AG20443 (cell line): ENCODE measurements around the gene HEG1.
"Not testable (repeated sequence)": the region's sequence is repeated elsewhere in the genome, so short reads cannot be mapped to it uniquely, and the experiment has no call there.

Experiments
- DNase-seq: peaks from one replicate; pipeline ENCODE4 v3.0.0; 2012; ENCODE audit warnings: low spot score, mixed read lengths

The HEG1 gene

DNA sequence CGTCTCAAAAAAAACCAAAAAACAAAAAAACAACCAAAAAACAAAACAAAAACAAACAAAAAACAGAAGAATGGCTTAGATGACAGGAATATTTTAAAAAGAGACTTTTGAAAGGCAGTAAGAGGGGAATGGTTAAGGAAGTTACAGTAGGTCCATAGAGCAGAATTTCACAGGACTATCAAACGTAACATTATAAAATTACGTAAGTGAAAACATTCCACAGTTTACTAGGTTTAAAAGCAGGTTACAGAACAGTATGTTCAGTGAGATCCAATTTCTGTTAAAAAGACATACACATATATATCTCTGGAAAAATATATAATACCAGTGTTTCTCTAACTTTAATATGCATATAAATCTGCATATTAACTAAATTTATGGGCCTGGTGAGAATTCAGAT, 71.0 kb downstream of the HEG1 start:
- no peak for DNase-seq

DNA sequence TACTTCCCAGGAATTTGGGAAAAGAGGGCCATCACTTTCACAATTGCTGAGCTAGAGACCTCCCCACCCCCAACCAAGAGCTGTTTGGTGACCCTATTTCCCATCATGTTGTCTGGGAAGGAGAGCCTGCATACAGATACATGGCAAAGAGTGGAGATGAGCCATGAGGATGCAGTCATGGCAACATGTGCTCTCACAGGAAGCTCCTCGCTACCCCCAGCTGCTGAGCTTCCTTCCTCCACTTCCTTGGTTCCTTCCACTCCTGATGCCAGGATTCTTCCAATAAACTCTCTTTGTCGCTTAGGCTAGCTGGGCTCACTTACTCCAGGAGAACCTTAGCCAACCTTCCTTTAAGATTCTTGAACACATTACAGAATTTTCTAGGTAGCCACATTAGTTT, 72.9 kb downstream of the HEG1 start:
- DNase-seq, result no peak

GRCh38 chr3:124981472-124981871, 74.3 kb downstream of the HEG1 start:
- no peak for DNase-seq

GRCh38 chr3:124978627-124979026, 77.2 kb downstream of the HEG1 start:
- no peak for DNase-seq

DNA sequence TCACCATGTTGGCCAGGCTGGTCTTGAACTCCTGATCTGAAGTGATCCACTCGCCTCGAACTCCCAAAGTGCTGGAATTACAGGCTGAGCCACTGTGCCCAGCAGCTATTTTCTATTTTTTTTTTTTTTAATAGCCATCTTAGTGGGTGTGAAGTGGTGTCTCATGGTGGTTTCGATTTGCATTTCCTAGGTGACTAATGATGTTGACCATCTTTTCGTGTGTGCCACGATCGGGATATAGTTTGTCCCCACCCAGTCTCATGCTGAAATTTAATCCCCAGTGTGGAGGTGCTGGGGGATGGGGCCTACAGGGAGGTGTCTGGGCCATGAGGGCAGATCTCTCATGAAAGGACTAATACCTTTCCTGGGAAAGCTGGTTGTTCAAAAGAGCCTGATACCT, 79.4 kb downstream of the HEG1 start:
- no peak for DNase-seq

DNA sequence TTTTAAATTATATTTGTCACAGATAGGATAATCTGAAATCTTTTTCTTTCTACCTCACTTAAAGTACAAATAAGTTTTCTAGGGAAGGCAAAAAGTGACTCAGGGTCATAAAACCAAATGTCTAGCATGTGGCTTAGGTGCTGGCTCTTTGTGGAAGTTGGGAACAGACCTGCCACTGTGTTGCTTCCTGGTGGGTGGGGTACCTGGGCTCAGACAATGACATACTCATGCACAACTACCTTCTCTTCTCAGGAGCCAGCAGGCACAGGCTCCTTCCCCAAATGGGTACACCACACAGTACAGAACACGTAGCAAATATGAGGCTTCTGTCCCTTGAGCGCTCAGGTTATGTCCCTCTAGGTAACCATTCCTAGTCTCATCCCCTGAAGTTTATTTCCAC, 81.1 kb downstream of the HEG1 start:
- DNase-seq, result no peak

- no peak for DNase-seq
Measured at GRCh38 chr3:124973290-124973689, 82.5 kb downstream of the HEG1 start.

DNA sequence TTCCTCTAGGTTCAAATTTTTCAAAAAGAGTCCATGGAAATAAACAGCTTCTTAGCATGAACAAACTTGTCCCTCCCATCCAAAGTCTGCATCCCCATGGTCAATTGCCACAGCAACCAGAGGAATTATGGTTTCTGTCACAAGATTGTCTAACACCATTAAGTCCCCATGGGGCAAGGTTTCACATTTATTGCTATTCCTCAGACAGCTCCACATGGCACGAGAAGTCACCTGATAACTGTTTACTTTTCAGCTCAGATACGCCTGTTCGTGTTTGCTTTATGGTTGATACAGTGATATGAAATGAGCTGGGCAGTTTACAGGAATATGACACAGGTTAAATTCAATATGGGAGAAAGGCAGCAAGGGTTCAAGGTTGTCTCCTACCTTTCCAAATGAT, 83.3 kb downstream of the HEG1 start:
- DNase-seq, result no peak

GRCh38 chr3:124969963-124970722, 85.7 kb downstream of the HEG1 start:
- no peak for DNase-seq

GRCh38 chr3:124969190-124969589, 86.6 kb downstream of the HEG1 start:
- DNase-seq, result no peak

- DNase-seq, result no peak
Measured at GRCh38 chr3:124967964-124968363, 87.8 kb downstream of the HEG1 start.

- DNase-seq, result no peak
Measured at GRCh38 chr3:124966521-124967445, 89.0 kb downstream of the HEG1 start.

GRCh38 chr3:124965413-124965812, 90.4 kb downstream of the HEG1 start:
- DNase-seq, result no peak

DNA sequence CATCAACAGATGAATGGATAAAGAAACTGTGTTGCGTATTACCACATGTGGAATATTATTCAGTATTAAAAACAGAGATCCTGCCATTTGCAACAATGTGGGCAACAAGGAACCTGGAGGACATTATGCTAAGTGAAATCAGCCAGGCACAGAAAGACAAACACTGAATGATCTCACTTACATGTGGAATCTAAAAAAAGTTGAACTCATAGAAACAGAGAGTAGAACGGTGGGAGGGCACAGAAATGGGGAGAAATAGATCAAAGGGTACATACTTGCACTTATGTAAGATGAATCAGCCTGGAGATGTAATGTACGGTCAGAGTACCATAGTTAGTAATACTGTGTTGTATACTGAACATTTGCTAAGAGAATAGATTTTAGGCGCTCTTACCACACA, 91.4 kb downstream of the HEG1 start:
- no peak for DNase-seq

- no peak for DNase-seq
Measured at GRCh38 chr3:124963755-124964154, 92.0 kb downstream of the HEG1 start.

DNA sequence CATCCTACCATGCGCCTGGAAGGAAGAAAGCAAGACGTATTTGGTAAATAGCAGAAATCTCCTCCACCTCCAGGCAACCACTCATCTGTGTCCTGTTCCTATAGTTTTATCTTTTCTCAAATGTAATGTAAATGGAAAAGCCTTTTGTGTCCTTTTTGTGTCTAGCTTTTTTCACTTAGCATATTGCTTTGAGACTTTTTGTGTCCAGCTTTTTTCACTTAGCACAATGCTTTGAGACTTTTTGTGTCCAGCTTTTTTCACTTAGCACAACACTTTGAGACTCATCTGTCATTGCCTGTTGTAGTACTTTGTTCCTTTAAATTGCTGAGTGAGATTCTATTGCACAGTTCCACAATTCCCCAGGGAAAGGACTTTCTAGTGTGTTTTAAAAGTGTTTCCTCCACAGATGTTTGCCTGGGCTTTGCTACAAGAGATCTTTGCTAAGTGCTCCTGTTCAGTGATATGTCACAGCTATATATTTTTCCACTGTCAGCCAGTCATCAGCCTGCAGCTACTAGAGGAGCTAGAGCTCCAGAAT, 93.3 kb downstream of the HEG1 start:
- no peak for DNase-seq

DNA sequence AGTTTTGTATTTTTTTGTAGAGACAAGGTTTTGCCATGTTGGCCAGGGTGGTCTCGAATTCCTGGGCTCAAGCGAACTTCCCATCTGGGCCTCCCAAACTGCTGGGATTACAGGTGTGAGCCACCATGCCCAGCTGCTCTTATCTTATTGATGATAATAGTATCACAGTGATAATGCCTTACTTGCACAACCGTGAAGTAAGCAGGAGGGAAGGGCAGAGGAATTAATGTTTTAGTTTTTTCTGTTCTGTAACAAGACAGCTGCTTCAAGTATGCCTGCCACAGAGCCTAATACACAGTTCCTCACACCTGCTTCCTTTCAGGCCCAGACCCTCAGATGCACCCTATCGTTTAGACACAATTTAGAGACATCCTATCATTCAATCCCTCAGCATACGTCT, 95.1 kb downstream of the HEG1 start:
- DNase-seq, result no peak

DNA sequence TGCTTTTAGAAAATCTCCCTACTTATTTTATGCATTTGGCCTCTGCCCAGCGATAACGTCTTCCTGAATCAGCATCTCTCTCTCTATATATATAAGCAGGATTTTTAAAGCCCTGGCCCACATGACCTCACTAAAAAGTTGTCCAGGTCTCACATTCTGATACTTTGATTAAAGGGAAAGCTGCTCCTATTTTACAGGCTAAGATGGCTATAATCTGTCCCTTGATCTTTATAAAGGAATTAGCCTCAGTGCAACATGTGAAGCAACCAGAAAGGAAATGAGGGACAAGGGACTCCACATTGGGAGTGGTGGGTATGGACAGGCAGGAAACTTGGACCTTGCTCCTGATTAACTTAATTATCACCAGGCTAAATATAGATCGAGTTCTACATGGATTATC, 95.7 kb downstream of the HEG1 start:
- DNase-seq, result no peak

- not testable (repeated sequence) for DNase-seq
Measured at GRCh38 chr3:124957951-124958350, 97.8 kb downstream of the HEG1 start.

DNA sequence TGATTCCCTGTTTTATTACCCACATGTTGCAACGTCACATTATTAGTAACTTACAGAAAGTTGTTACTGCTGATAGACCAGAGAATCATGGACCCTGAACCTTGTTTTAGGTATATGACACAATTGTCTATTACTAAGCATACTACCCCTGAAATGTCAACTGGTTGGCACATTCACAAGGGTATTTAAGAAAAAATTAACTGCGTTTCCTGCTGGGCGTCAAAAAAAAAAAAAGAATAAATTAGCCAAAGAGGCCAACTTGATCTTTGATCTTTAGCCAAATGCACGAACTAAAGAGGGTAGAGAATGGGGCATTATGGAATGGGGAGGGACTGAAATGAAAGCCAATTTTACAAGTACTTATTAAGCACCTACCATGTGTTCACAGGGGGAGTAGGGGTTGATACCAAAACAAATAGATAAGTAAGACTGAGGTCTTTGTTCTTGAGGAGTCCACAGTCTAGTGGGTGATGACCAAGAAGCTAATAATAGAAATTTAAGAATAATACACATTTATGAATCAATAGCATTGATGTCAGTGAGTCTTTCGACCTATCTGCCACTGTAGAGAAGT, 103.4 kb downstream of the HEG1 start:
- no peak for DNase-seq

DNA sequence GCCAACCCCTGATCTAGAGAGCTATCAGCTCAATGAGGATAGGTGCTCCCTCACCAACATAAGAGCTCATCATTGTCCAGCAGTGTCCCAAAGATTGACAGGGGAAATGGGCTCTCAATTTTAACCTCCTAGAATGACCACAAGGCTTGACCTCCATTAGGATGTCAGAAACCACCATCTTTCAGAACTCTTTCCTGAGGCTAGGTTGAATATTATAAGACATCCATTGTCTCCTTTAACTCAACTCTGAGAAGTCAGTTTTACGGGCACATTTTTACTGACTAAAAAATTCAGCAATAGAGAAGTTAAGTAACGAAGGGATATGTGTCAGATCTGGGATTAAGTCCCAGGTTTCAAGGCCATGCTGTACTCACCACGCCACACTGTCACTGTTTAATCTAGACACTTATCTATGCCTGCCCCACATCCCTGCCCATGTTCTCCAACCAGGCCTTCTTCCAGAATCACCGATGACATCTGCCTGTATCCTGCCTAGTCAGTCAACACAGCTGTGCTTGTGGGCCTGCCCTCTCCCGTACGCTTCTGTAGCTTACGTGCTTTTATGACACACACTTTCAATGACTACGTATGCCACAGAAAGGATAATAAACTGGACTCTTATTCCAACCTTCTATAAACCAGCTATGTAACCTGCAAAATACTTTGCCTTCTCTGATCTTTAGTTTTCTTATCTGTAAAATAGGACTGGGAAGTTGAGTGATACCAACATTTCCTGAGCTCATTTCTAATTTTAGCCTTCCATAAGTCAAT, 104.1 kb downstream of the HEG1 start:
- peak; percentile 58 for DNase-seq

DNA sequence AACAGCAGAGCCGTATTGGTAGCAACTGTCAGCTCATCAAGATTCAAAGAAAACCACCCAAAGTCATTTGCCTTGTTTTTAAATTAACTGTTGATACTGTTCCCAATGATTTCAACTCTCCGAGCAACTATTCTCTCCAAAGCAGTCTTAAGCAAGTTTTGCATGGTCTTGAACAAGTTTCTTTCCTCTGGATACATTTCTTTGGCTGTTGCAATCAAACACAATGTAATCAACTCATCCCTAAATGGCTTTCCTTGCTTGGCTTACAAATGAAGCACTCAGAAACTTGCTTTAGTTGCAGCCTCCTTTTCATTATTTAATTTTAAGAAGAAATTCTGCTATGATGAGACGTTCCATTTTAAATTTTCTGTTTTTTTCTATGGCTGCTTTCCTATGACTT, 105.8 kb downstream of the HEG1 start:
- DNase-seq, result no peak
